ENCODE measurements around the gene PLEKHG7.

The PLEKHG7 gene

DNA sequence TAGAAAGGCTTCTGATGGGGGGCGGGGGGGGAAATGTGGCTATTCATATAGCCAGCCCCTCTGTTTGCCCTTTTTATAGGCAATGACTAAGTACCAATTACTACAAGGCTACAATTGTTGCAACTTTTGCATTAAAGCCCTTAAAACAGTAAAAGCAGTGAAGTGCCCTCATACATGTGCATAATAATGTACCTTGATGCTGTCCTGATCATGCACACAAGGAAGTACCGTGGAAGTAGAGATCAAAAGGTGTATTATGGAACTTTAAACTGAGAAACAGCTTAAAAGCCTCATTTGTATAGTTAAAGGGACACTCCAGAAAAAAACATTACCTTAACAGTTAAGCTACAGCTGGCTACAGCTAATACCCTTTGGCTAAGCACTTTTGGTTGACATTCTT is 111.8 kb downstream of the PLEKHG7 start:
- no peak for DNase-seq

DNA sequence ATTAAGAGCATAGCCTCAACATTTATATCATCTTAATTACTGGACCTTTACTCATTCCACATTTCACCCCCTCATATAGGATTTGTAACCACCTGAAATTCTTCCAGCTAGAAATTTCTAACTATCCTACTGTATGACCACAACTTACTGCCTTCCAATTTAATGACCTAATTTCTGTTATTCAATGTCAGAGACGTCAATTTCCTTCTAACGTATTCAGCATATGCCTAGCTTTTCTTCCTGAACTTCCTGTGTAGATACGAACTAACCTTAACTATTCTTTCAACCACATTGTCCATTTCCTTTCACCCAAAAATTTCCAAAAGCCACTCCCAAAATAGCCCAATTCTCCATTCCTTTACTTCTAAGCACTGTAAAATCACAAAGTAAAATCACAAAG is 118.4 kb downstream of the PLEKHG7 start:
- DNase-seq = no peak

All from CD4-positive, alpha-beta T cell treated with Interferon alpha-2 for 1 hour (primary cell).